ENCODE measurements around the gene DBNDD2. TPM values are rescaled to one million over a fixed set of nuclear protein-coding genes. Genes with fewer than 3 reads are reported as not detected.

The DBNDD2 gene
- total RNA-seq, 2 experiments from 2014 or later = 13.8 to 15.5 TPM

GRCh38 chr20:45391559-45391958 lies 16.5 kb upstream of the DBNDD2 start:
- Mint-ChIP-seq H3K27ac (peak overlapping the region; percentile 22), H3K36me3 (ENCODE audit: low read depth) (peaks cover 7% of the 10 kb centered on the region), H3K4me1 (ENCODE audit: low read depth) (peaks cover 22% of the 10 kb centered on the region), H3K9me3 (peaks cover 5% of the 10 kb centered on the region), H3K4me3 (no peak overlapping the region), H3K27me3 (no peaks in the 10 kb centered on the region)
- ChIA-PET POLR2A (no interaction called here), CTCF (interaction anchor here (1.1 to 3.0 kb wide), 3 partner anchors 18 to 25 kb away, joined by 3 to 12 read pairs (median 3); no protein-coding TSS in a partner anchor)
- intact Hi-C loops (cut with micrococcal nuclease) = no loop called here
- no peak for TF ChIP-seq CTCF (IDR thresholded peaks at IDR 0.05)
- ATAC-seq = no peak
- DNase-seq = no peak

- H3K9me3 Mint-ChIP-seq = peaks cover 1% of the 10 kb centered on the region
- no peak for TF ChIP-seq CTCF (IDR thresholded peaks at IDR 0.05)
- CTCF ChIA-PET = interaction anchor here (0.8 to 3.7 kb wide), 7 partner anchors 19 to 378 kb away, joined by 3 to 14 read pairs (median 3); no protein-coding TSS in a partner anchor
- POLR2A ChIA-PET = interaction anchor here (0.7 to 1.4 kb wide), 2 partner anchors 14 to 23 kb away, joined by 3 read pairs; partner anchors contain the start of gene PIGT
- no peak overlapping the region for H3K4me3 Mint-ChIP-seq
- ATAC-seq (no peak), DNase-seq (no peak)
- no peak overlapping the region for H3K27ac Mint-ChIP-seq
- peaks cover 5% of the 10 kb centered on the region for H3K36me3 Mint-ChIP-seq (ENCODE audit: low read depth)
- intact Hi-C loops (cut with micrococcal nuclease) = no loop called here
- peaks cover 13% of the 10 kb centered on the region for H3K4me1 Mint-ChIP-seq (ENCODE audit: low read depth)
- no peaks in the 10 kb centered on the region for H3K27me3 Mint-ChIP-seq
Observed at GRCh38 chr20:45392733-45393132, 15.4 kb upstream of the DBNDD2 start.

GRCh38 chr20:45394221-45395113 lies 13.6 kb upstream of the DBNDD2 start:
- H3K27ac Mint-ChIP-seq = no peak overlapping the region
- no peak overlapping the region for H3K4me3 Mint-ChIP-seq
- intact Hi-C loops (cut with micrococcal nuclease) = no loop called here
- no peaks in the 10 kb centered on the region for H3K9me3 Mint-ChIP-seq
- peaks cover 4% of the 10 kb centered on the region for H3K36me3 Mint-ChIP-seq (ENCODE audit: low read depth)
- no peak for DNase-seq
- POLR2A ChIA-PET = interaction anchor here (0.6 to 1.4 kb wide), 2 partner anchors 23 to 316 kb away, joined by 3 read pairs; no protein-coding TSS in a partner anchor
- CTCF ChIA-PET = interaction anchor here (1.0 to 3.7 kb wide), 3 partner anchors 19 to 42 kb away, joined by 3 to 14 read pairs (median 13); no protein-coding TSS in a partner anchor
- ATAC-seq = no peak
- no peaks in the 10 kb centered on the region for H3K27me3 Mint-ChIP-seq
- TF ChIP-seq CTCF (IDR thresholded peaks at IDR 0.05) = no peak
- peaks cover 10% of the 10 kb centered on the region for H3K4me1 Mint-ChIP-seq (ENCODE audit: low read depth)

- Mint-ChIP-seq H3K4me3 (no peak overlapping the region), H3K27ac (no peak overlapping the region), H3K4me1 (ENCODE audit: low read depth) (peaks cover 10% of the 10 kb centered on the region), H3K27me3 (no peaks in the 10 kb centered on the region), H3K9me3 (peaks cover 5% of the 10 kb centered on the region), H3K36me3 (ENCODE audit: low read depth) (peaks cover 10% of the 10 kb centered on the region)
- ATAC-seq (no peak), DNase-seq (no peak)
- ChIA-PET CTCF (interaction anchor here (1.0 to 3.7 kb wide), 3 partner anchors 19 to 42 kb away, joined by 3 to 14 read pairs (median 13); no protein-coding TSS in a partner anchor), POLR2A (interaction anchor here (0.6 kb wide), 1 partner anchor 315 kb away, joined by 3 read pairs; no protein-coding TSS in a partner anchor)
- intact Hi-C loops (cut with micrococcal nuclease) = no loop called here
- TF ChIP-seq CTCF (IDR thresholded peaks at IDR 0.05) = no peak
Observed at GRCh38 chr20:45395114-45395415, 13.0 kb upstream of the DBNDD2 start.

GRCh38 chr20:45399018-45399417 lies 9.1 kb upstream of the DBNDD2 start:
- H3K4me1 Mint-ChIP-seq (ENCODE audit: low read depth) = no peaks in the 10 kb centered on the region

More at GRCh38 chr20:45399018-45399417, 9.1 kb upstream of the DBNDD2 start:
- no peak for ATAC-seq
- POLR2A ChIA-PET = no interaction called here
- no peak for DNase-seq
- Mint-ChIP-seq H3K4me3 (no peak overlapping the region), H3K27ac (no peak overlapping the region), H3K36me3 (ENCODE audit: low read depth) (peaks cover 31% of the 10 kb centered on the region), H3K9me3 (peaks cover 22% of the 10 kb centered on the region), H3K27me3 (no peaks in the 10 kb centered on the region)
- intact Hi-C loops (cut with micrococcal nuclease) = no loop called here
- CTCF ChIA-PET = interaction anchor here (1.0 to 1.2 kb wide), 2 partner anchors 25 to 105 kb away, joined by 4 to 9 read pairs; no protein-coding TSS in a partner anchor
- no peak for TF ChIP-seq CTCF (IDR thresholded peaks at IDR 0.05)

Data from activated CD8-positive, alpha-beta T cell treated with anti-CD3 and anti-CD28 coated beads for 36 hours (primary cell).